ENCODE data around the gene HSD17B2.
"Not testable (repeated sequence)": the region's sequence is repeated elsewhere in the genome, so short reads cannot be mapped to it uniquely, and the experiment has no call there.

Gene HSD17B2

GRCh38 chr16:82136956-82137821 is 102.1 kb downstream of the HSD17B2 start:
- no peak for DNase-seq

GRCh38 chr16:82137822-82138167 is 102.7 kb downstream of the HSD17B2 start:
- no peak for DNase-seq

- DNase-seq = no peak
These were observed 103.6 kb downstream of the HSD17B2 start for GRCh38 chr16:82138478-82139285.

DNA sequence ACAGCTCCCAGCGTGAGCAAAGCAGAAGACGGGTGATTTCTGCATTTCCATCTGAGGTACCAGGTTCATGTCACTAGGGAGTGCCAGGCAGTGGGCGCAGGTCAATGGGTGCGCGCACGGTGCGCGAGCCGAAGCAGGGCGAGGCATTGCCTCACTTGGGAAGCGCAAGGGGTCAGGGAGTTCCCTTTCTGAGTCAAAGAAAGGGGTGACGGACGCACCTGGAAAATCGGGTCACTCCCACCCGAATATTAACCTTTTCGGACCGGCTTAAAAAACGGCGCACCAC is 104.2 kb downstream of the HSD17B2 start:
- not testable (repeated sequence) for DNase-seq

DNA sequence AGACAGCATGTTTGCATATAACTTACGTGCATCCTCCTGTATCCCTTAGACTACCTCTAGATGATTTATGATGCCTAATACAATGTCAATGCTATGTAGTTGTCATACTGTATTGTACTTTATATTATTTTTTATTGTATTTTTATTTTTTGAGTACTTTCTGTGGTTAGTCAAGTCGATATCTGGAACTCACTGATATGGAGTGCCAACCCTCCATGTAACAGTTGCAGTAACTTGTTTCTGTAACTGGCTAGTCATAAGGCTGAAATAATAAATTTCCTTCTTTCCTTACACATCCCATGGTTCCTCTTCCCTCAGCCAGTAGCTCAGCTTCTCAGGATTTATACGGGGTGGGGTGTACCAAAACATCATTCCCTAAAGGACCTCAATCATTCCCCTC is 111.5 kb downstream of the HSD17B2 start:
- DNase-seq = no peak

- no peak for DNase-seq
These were observed 111.9 kb downstream of the HSD17B2 start for GRCh38 chr16:82146957-82147356.

DNA sequence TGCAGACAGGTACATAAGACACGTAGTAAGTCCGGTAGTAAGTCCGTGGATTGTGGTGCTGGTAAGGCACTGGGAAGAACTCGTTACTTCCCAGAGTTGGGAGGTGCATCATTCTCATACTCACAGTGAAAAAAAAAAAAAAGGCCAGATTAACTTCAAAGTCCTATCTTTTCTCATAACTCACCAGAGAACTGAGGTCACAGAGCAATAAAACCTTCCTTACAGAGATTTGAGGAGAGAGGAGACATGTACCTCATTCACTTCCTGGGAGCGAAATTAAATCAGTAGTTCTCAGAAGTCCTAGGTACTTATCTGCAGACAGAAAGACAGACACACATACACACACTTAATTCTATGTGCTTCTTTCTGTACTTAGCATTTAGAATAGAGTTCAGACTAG is 112.5 kb downstream of the HSD17B2 start:
- DNase-seq = no peak

Measured in NCI-H2081 treated with DMSO at 0.1 percent for 48 hours (cell line).